DOHH2 (cell line): ENCODE data around the gene TST.
"Not testable (repeated sequence)": the region's sequence is repeated elsewhere in the genome, so short reads cannot be mapped to it uniquely, and the experiment has no call there.

Experiments
- H3F3A ChIP-seq: fragments of 200-600 bp; sonication (generic), shearing (Covaris generic); 2 replicates; pipeline ENCODE4 v1.6.0; 2016; ENCODE audit warnings: antibody characterized with exemption, mild to moderate bottlenecking; ENCODE audit not compliant: control insufficient read depth, insufficient read depth
- H3K27ac ChIP-seq: fragments of 200-600 bp; sonication (generic); 2 replicates; pipeline ENCODE4 v1.5.1; 2014; ENCODE audit warnings: low read depth, mild to moderate bottlenecking, low read length, moderate library complexity
- H3K27me3 ChIP-seq: fragments of 200-600 bp; sonication (generic); 2 replicates; pipeline ENCODE4 v1.6.1; 2014; ENCODE audit warnings: mild to moderate bottlenecking, low read length, mixed read lengths; ENCODE audit not compliant: control insufficient read depth
- H3K36me3 ChIP-seq: fragments of 200-600 bp; sonication (generic); 2 replicates; pipeline ENCODE4 v1.6.1; 2014; ENCODE audit warnings: mild to moderate bottlenecking, low read length, moderate library complexity, mixed read lengths; ENCODE audit not compliant: control insufficient read depth
- H3K4me1 ChIP-seq: fragments of 200-600 bp; sonication (generic); 2 replicates; pipeline ENCODE4 v1.6.1; 2014; ENCODE audit warnings: mild to moderate bottlenecking, low read length, mixed read lengths; ENCODE audit not compliant: control insufficient read depth
- H3K4me2 ChIP-seq: fragments of 200-600 bp; sonication (generic); 2 replicates; pipeline ENCODE4 v1.6.0; 2014; ENCODE audit warnings: mild to moderate bottlenecking, low read length, moderate library complexity
- H3K4me3 ChIP-seq: fragments of 200-600 bp; sonication (generic); 2 replicates; pipeline ENCODE4 v1.5.1; 2014; ENCODE audit warnings: mild to moderate bottlenecking, low read length, mixed read lengths
- H3K79me2 ChIP-seq: fragments of 200-600 bp; sonication (generic); 2 replicates; pipeline ENCODE4 v1.6.1; 2014; ENCODE audit warnings: mild to moderate bottlenecking, low read length, mixed read lengths; ENCODE audit not compliant: control insufficient read depth
- H3K9me2 ChIP-seq: fragments of 200-600 bp; sonication (generic); replicated peaks from 2 replicates; pipeline ENCODE4 v1.6.1; 2014; ENCODE audit warnings: mild to moderate bottlenecking, low read length, mixed read lengths; ENCODE audit not compliant: control insufficient read depth
- H3K9me3 ChIP-seq: fragments of 200-600 bp; sonication (generic); 2 replicates; pipeline ENCODE4 v1.6.1; 2014; ENCODE audit warnings: antibody characterized with exemption, low read length, mixed read lengths; ENCODE audit not compliant: control insufficient read depth, insufficient read depth
- H4K20me1 ChIP-seq: fragments of 200-600 bp; sonication (generic); 2 replicates; pipeline ENCODE4 v1.6.0; 2014; ENCODE audit warnings: low read depth, mild to moderate bottlenecking, antibody characterized with exemption, low read length, moderate library complexity; ENCODE audit not compliant: control insufficient read depth, insufficient read depth
- CTCF ChIP-seq: fragments of 200-600 bp; sonication (generic); IDR thresholded peaks from one replicate; pipeline ENCODE4 v1.5.1; 2014; ENCODE audit warnings: antibody characterized with exemption, mild to moderate bottlenecking, low read depth, low read length; ENCODE audit not compliant: poor library complexity, severe bottlenecking
- EZH2phosphoT487 ChIP-seq: fragments of 200-600 bp; sonication (generic); IDR thresholded peaks from 2 replicates; pipeline ENCODE4 v1.6.1; 2017; ENCODE audit warnings: borderline replicate concordance, mild to moderate bottlenecking, antibody characterized with exemption, low read length, moderate library complexity, mixed read lengths

TST gene

GRCh38 chr22:36991206-36991605, 28.0 kb downstream of the TST start:
- Histone ChIP-seq H3K9me2 (no peaks in the 10 kb centered on the region), H3K27ac (no peak overlapping the region), H3K36me3 (no peaks in the 10 kb centered on the region), H3K9me3 (peaks cover 3% of the 10 kb centered on the region; the same call in 1 of the 2 replicates), H3K4me2 (no peak overlapping the region), H3K27me3 (peaks cover 6% of the 10 kb centered on the region; the same call in 1 of the 2 replicates), H3K79me2 (no peaks in the 10 kb centered on the region), H3F3A (no peaks in the 10 kb centered on the region), H3K4me1 (no peaks in the 10 kb centered on the region), H4K20me1 (no peaks in the 10 kb centered on the region), H3K4me3 (no peak overlapping the region)
- no peak for TF ChIP-seq CTCF
- no peak for TF ChIP-seq EZH2phosphoT487

- H3K27me3 ChIP-seq: peaks cover 6% of the 10 kb centered on the region; the same call in 1 of the 2 replicates
- H3K4me1 ChIP-seq: no peaks in the 10 kb centered on the region
- TF ChIP-seq EZH2phosphoT487 (no peak), CTCF (no peak)
- H3K9me2 ChIP-seq: no peaks in the 10 kb centered on the region
- H4K20me1 ChIP-seq: no peaks in the 10 kb centered on the region
- no peak overlapping the region for H3K4me3 ChIP-seq
- H3K4me2 ChIP-seq: no peak overlapping the region
- H3K9me3 ChIP-seq: peaks cover 11% of the 10 kb centered on the region
- H3F3A ChIP-seq: no peaks in the 10 kb centered on the region
- no peaks in the 10 kb centered on the region for H3K36me3 ChIP-seq
- H3K27ac ChIP-seq: no peak overlapping the region
- H3K79me2 ChIP-seq: no peaks in the 10 kb centered on the region
Observed at GRCh38 chr22:36990457-36990856, 28.8 kb downstream of the TST start.

- H3K9me3 ChIP-seq: peaks cover 13% of the 10 kb centered on the region
- not testable (repeated sequence) for H3K9me2 ChIP-seq, H3K4me1 ChIP-seq, H3K4me3 ChIP-seq, H3K4me2 ChIP-seq, H3K36me3 ChIP-seq, H3K27ac ChIP-seq, H3F3A ChIP-seq, H4K20me1 ChIP-seq, H3K79me2 ChIP-seq, H3K27me3 ChIP-seq
Observed at GRCh38 chr22:36989012-36989411, 30.2 kb downstream of the TST start.

GRCh38 chr22:36988075-36988832, 31.0 kb downstream of the TST start:
- Histone ChIP-seq H3K4me2 (no peak overlapping the region), H3K4me1 (no peaks in the 10 kb centered on the region), H3F3A (no peaks in the 10 kb centered on the region), H3K27me3 (peaks cover 9% of the 10 kb centered on the region; the same call in 1 of the 2 replicates), H3K4me3 (no peak overlapping the region), H3K9me2 (no peaks in the 10 kb centered on the region), H3K27ac (no peak overlapping the region), H3K36me3 (no peaks in the 10 kb centered on the region), H3K9me3 (peaks cover 13% of the 10 kb centered on the region), H4K20me1 (no peaks in the 10 kb centered on the region), H3K79me2 (no peaks in the 10 kb centered on the region)
- TF ChIP-seq EZH2phosphoT487 (no peak), CTCF (no peak)
